Measurements from ENCODE around the gene GRIK2. TPM values are rescaled to one million over a fixed set of nuclear protein-coding genes. Genes with fewer than 3 reads are reported as not detected.

GRIK2 gene
- total RNA-seq, 2 donors from 2014 or later = not detected

DNA sequence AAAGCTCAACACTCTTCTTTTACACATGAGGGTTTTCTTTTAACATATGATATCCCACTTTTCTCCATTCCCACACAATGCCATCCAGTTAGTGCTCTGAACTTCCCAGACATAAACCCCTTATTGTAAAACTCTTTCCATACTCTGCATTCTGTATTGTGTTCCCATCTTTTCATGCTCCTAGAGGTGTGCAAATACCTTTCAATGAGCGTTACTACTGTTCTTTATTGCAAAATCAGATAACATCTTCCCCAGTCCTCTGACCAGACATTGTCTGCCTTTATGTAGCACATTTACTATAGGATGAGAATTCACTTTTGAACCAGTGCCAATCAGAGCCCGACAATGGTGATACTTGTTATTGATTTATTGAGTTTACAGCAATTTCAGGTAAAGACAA is 296.2 kb downstream of the GRIK2 start:
- H3K9me3 Mint-ChIP-seq = peaks cover 0 to 3% of the 10 kb centered on the region in 2 donors
- H3K36me3 Mint-ChIP-seq (ENCODE audit: insufficient read depth in 2 of 2) = no peaks in the 10 kb centered on the region

DNA sequence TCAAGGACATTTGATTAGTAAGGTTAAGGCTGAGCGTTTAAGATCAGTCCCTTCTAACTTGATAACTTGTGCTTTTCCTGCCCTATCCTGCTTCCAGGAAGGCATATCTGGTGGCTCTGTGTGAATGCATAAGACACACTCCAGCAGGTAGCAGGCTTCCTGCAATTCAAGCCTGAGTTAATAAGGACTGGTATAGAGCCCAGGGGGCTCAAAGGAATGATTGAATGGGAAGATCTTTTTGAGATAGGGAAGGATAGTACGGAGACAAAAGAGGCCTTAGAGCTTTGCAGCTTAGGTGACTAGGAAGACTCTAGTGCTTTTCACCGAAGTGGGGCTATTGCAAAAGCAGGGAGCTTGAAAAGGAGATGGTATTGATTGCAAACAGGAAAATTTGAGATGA is 307.1 kb downstream of the GRIK2 start:
- Mint-ChIP-seq H3K27ac (no peak overlapping the region), H3K4me1 (ENCODE audit: low read depth) (no peaks in the 10 kb centered on the region), H3K9me3 (peaks cover 2 to 4% of the 10 kb centered on the region in 2 donors), H3K27me3 (ENCODE audit: low read depth) (no peaks in the 10 kb centered on the region), H3K36me3 (ENCODE audit: insufficient read depth in 2 of 2) (no peaks in the 10 kb centered on the region), H3K4me3 (no peak overlapping the region)
- ATAC-seq (replicated peaks in 1 of 2) = no peak
- DNase-seq = no peak

More for the DNA sequence above, 296.2 kb downstream of the GRIK2 start:
- Mint-ChIP-seq H3K27ac (no peak overlapping the region), H3K4me3 (no peak overlapping the region), H3K27me3 (ENCODE audit: low read depth) (no peaks in the 10 kb centered on the region), H3K4me1 (ENCODE audit: low read depth) (no peaks in the 10 kb centered on the region)
- DNase-seq (no peak), ATAC-seq (replicated peaks in 1 of 2) (no peak)

DNA sequence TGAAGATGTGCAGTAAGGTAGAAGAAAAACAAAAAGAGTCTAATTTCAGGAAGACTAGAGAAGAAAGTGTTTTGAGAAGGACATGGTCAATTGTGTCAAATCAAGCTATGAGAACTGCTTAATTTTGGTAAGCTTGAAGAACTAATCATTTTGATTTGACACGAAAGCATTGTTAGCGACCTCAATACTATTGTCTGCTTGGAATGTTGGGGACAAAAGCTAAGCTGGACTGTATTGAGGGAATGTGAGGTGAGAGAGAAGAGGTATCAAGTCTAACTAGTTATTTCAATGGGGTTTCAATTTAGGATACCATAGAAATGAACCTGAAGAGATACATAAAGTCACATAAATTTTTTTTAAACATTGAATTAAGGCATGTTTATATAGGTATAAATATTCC is 309.8 kb downstream of the GRIK2 start:
- H3K4me3 Mint-ChIP-seq = no peak overlapping the region
- ATAC-seq (replicated peaks in 1 of 2) (no peak), DNase-seq (no peak)
- H3K27me3 Mint-ChIP-seq (ENCODE audit: low read depth) = no peaks in the 10 kb centered on the region
- H3K27ac Mint-ChIP-seq = no peak overlapping the region
- no peaks in the 10 kb centered on the region for H3K36me3 Mint-ChIP-seq (ENCODE audit: insufficient read depth in 2 of 2)
- no peaks in the 10 kb centered on the region for H3K4me1 Mint-ChIP-seq (ENCODE audit: low read depth)
- H3K9me3 Mint-ChIP-seq = peaks cover 2 to 4% of the 10 kb centered on the region in 2 donors

DNA sequence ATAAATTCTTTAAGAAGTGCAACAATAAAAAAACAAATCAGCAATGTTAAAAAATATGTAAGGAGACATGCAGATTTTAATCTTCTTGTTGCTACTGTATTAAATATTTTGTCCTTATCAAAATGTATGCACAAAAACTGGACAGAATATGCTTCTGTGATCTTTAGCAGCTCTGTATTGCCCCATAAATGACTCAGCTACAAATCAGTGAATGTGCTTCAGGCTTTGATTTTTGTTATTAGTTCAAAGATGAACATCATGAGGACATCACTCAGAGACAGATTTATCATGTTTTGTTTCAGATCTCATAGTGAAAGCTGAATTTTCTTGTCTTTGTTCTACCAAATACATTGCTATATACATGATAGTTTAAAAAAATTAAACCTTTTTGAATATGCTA is 312.4 kb downstream of the GRIK2 start:
- H3K4me1 Mint-ChIP-seq (ENCODE audit: low read depth) = no peaks in the 10 kb centered on the region
- no peaks in the 10 kb centered on the region for H3K27me3 Mint-ChIP-seq (ENCODE audit: low read depth)
- no peak overlapping the region for H3K4me3 Mint-ChIP-seq
- H3K36me3 Mint-ChIP-seq (ENCODE audit: insufficient read depth in 2 of 2) = no peaks in the 10 kb centered on the region
- ATAC-seq (replicated peaks in 1 of 2) (no peak), DNase-seq (no peak)
- no peak overlapping the region for H3K27ac Mint-ChIP-seq
- peaks cover 2 to 4% of the 10 kb centered on the region in 2 donors for H3K9me3 Mint-ChIP-seq

DNA sequence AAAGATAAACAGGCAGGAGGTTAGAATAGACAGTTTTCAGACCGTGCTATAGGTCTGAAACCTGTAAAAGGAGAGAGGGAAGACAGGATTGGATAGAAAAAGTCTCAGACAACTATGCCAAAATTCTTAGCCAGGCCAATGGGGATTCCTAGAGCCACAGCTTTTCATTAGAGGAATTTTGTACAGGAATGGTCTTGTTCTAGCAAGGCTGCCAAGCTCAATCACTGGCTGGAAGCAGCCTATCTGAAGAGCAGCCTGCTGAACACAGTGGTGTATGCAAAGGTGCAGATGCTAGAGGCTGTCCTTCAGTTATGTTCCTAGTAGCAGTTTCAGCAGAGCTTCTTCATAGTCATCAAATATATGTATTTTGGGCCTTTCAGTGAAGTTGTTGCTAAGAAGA is 313.1 kb downstream of the GRIK2 start:
- no peaks in the 10 kb centered on the region for H3K36me3 Mint-ChIP-seq (ENCODE audit: insufficient read depth in 2 of 2)
- H3K9me3 Mint-ChIP-seq = peaks cover 2 to 4% of the 10 kb centered on the region in 2 donors
- no peak overlapping the region for H3K27ac Mint-ChIP-seq
- ATAC-seq (replicated peaks in 1 of 2) = no peak
- H3K4me1 Mint-ChIP-seq (ENCODE audit: low read depth) = no peaks in the 10 kb centered on the region
- H3K4me3 Mint-ChIP-seq = no peak overlapping the region
- no peak for DNase-seq
- no peaks in the 10 kb centered on the region for H3K27me3 Mint-ChIP-seq (ENCODE audit: low read depth)

DNA sequence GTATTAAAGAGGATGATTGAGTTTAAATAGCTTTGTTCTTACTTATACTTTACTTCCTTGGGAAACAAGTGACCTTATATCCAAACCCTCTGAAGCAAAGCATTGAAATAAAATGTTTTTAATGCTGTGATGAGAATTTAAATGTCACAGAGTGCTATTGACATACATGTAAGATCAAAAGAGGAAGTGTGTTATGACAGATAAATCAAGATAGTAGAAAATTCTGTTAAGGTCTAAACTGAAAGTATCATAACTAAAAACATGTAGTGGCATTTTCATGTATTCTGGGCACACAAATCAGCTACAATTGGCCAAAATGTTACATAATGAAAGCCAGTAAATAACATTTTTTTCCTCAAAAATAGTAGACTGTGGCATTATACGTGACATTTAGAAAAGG is 318.0 kb downstream of the GRIK2 start:
- ATAC-seq (replicated peaks in 1 of 2) = no peak
- H3K4me1 Mint-ChIP-seq (ENCODE audit: low read depth) = no peaks in the 10 kb centered on the region
- H3K9me3 Mint-ChIP-seq = no peaks in the 10 kb centered on the region
- H3K27ac Mint-ChIP-seq = no peak overlapping the region
- DNase-seq = no peak
- H3K4me3 Mint-ChIP-seq = no peak overlapping the region
- H3K27me3 Mint-ChIP-seq (ENCODE audit: low read depth) = no peaks in the 10 kb centered on the region
- no peaks in the 10 kb centered on the region for H3K36me3 Mint-ChIP-seq (ENCODE audit: insufficient read depth in 2 of 2)

DNA sequence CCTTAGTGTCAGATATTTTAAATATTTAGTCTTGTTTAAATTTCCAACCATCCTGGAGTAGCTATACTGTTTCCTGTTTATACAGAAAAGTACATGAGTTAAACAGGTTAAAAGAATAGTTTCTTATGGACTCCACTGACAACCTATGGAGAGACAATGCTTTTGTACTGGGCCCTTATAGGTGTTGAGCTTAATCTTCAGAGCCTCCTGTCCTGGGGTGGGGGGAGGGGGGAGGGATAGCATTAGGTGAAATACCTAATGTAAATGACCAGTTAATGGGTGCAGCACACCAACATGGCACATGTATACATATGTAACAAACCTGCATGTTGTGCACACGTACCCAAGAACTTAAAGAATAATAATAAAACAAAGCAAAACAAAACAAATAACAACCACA is 322.9 kb downstream of the GRIK2 start:
- peaks cover 0 to 2% of the 10 kb centered on the region in 2 donors for H3K9me3 Mint-ChIP-seq
- no peaks in the 10 kb centered on the region for H3K27me3 Mint-ChIP-seq (ENCODE audit: low read depth)
- H3K36me3 Mint-ChIP-seq (ENCODE audit: insufficient read depth in 2 of 2) = no peaks in the 10 kb centered on the region
- H3K4me3 Mint-ChIP-seq = no peak overlapping the region
- no peak overlapping the region for H3K27ac Mint-ChIP-seq
- ATAC-seq (replicated peaks in 1 of 2) (no peak), DNase-seq (no peak)
- H3K4me1 Mint-ChIP-seq (ENCODE audit: low read depth) = no peaks in the 10 kb centered on the region

DNA sequence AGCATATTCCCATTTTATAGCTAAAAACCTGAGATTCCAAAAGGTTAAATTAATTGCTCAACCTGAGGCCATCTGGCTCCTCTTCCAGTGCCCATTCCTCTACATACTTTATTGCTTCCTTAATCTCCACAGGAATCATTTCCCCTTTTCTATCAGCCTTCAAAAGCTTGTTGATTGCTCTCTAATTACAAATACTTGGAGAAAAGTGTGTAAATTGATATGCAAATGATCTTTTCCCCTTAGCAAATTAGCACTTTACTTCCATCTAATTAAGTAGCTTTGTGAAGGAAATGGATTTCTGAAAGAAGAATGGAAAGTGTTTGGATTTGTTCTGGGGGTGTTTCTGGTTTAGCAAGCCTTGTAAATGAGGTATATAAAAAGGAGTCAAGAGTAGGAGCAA is 323.3 kb downstream of the GRIK2 start:
- no peak overlapping the region for H3K27ac Mint-ChIP-seq
- peaks cover 0 to 2% of the 10 kb centered on the region in 2 donors for H3K9me3 Mint-ChIP-seq
- no peaks in the 10 kb centered on the region for H3K36me3 Mint-ChIP-seq (ENCODE audit: insufficient read depth in 2 of 2)
- DNase-seq = no peak
- ATAC-seq (replicated peaks in 1 of 2) = no peak
- no peaks in the 10 kb centered on the region for H3K27me3 Mint-ChIP-seq (ENCODE audit: low read depth)
- H3K4me1 Mint-ChIP-seq (ENCODE audit: low read depth) = no peaks in the 10 kb centered on the region
- no peak overlapping the region for H3K4me3 Mint-ChIP-seq

DNA sequence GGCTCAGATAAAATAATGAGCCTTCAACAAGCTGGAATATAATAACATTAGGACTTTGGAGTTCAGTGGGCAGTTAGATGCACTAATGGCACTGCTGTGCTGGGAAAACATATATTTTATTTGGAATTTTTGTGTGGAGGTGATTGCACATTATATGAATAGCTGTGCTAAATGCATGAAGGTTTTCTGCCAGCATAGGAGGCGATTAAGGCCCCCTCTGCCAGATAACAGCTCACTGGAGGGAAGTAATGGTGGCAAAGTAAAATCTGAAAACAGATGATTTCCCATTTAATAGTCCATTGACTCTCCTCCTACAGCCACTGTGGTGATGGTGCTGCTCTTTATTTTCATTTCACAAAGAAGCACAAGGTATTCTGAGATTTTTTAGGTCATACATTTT is 326.0 kb downstream of the GRIK2 start:
- Mint-ChIP-seq H3K27ac (no peak overlapping the region), H3K9me3 (peaks cover 0 to 2% of the 10 kb centered on the region in 2 donors), H3K4me3 (no peak overlapping the region), H3K4me1 (ENCODE audit: low read depth) (no peaks in the 10 kb centered on the region), H3K27me3 (ENCODE audit: low read depth) (no peaks in the 10 kb centered on the region), H3K36me3 (ENCODE audit: insufficient read depth in 2 of 2) (no peaks in the 10 kb centered on the region)
- no peak for ATAC-seq (replicated peaks in 1 of 2)
- DNase-seq = no peak

DNA sequence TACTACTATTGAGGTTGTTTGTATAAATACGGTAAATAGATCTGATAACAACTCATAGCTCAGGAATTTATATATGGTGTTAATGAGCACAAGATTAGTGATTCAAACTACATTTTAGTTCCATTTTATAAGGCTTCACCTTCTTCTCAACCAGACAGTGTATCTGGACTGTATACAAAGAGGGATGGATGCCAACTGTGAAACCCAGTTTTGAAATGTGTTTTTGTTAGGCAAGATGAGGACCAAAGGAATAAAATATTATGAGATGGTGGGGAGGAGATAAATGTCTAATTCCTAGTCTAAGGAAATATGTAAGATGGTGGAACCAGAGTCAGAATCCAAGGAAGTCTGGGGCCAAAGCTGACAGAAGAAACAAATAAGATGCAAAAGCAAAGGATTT is 329.0 kb downstream of the GRIK2 start:
- Mint-ChIP-seq H3K4me3 (no peak overlapping the region), H3K27me3 (ENCODE audit: low read depth) (no peaks in the 10 kb centered on the region), H3K27ac (no peak overlapping the region), H3K4me1 (ENCODE audit: low read depth) (no peaks in the 10 kb centered on the region), H3K36me3 (ENCODE audit: insufficient read depth in 2 of 2) (no peaks in the 10 kb centered on the region), H3K9me3 (peaks cover 0 to 2% of the 10 kb centered on the region in 2 donors)
- ATAC-seq (replicated peaks in 1 of 2) = no peak
- no peak for DNase-seq

DNA sequence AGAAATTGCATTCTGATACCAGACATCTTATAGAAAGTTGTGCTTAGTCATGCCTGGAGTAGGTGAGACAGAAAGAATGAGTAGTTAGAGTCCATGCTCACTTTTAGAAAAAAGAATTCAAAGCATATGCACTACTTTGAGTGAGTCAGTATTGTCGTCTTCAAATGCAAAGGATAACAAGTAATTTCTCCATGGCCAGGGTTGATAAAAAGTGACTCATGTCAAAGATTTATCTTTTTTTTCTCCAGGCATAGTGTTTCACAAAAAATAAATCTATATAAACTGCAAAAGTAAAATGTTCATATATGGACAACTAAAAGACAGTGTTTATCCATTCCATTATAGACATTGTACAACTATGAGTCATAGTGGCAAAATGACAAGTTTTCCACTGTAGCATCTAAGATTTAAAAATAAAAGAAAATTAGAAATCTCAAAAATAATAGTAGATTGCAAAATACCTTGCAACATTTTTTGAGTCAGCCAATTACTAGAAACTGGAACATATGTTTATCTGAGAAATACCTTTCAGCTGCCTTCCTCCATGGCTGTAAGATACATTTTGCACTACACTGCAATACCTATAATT is 329.6 kb downstream of the GRIK2 start:
- H3K4me3 Mint-ChIP-seq = no peak overlapping the region
- H3K9me3 Mint-ChIP-seq = peaks cover 0 to 2% of the 10 kb centered on the region in 2 donors
- no peak overlapping the region for H3K27ac Mint-ChIP-seq

DNA sequence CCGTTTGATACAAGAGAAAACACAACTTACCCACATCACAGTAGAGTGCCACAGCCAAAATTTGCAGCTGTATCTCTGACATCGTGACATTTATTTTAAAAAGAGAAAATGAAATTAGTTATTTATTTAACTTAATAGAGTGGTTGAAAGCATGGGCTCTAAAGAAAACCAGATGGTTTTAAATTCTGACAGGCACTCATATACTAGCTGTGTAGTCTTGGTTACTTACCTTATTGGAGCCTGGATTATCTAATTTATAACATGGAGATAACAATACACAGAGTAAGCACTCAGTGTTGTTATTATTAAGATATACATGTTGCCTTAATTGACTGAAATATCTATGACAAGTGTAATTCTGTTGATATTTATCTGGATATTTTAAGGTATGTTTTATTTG is 334.9 kb downstream of the GRIK2 start:
- Mint-ChIP-seq H3K4me3 (no peak overlapping the region), H3K27me3 (ENCODE audit: low read depth) (no peaks in the 10 kb centered on the region), H3K9me3 (no peaks in the 10 kb centered on the region), H3K36me3 (ENCODE audit: insufficient read depth in 2 of 2) (no peaks in the 10 kb centered on the region), H3K27ac (no peak overlapping the region), H3K4me1 (ENCODE audit: low read depth) (no peaks in the 10 kb centered on the region)
- no peak for ATAC-seq (replicated peaks in 1 of 2)
- no peak for DNase-seq

More for the DNA sequence above, 329.6 kb downstream of the GRIK2 start:
- H3K4me1 Mint-ChIP-seq (ENCODE audit: low read depth) = no peaks in the 10 kb centered on the region
- DNase-seq (no peak), ATAC-seq (replicated peaks in 1 of 2) (no peak)
- H3K27me3 Mint-ChIP-seq (ENCODE audit: low read depth) = no peaks in the 10 kb centered on the region
- no peaks in the 10 kb centered on the region for H3K36me3 Mint-ChIP-seq (ENCODE audit: insufficient read depth in 2 of 2)

DNA sequence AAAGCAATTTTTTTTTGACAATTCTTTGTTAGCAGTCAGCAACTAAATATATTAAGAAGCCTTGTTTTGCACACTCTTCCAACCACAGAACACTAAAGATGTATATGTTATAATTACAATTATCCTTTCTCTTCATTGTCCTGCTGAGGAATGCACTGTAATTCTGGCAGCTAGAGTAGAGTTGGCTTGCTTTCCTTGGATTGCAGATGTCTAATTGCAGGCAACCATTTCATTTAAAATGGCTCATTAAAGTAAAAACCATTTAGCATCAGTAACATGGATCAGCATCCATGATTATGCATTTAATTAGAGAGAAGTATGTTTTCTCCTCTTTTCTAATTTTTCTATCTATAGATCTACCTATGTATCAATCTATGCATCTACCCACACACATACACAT is 335.4 kb downstream of the GRIK2 start:
- Mint-ChIP-seq H3K4me3 (no peak overlapping the region), H3K36me3 (ENCODE audit: insufficient read depth in 2 of 2) (no peaks in the 10 kb centered on the region), H3K4me1 (ENCODE audit: low read depth) (no peaks in the 10 kb centered on the region), H3K9me3 (no peaks in the 10 kb centered on the region), H3K27me3 (ENCODE audit: low read depth) (no peaks in the 10 kb centered on the region), H3K27ac (no peak overlapping the region)
- no peak for DNase-seq
- no peak for ATAC-seq (replicated peaks in 1 of 2)

DNA sequence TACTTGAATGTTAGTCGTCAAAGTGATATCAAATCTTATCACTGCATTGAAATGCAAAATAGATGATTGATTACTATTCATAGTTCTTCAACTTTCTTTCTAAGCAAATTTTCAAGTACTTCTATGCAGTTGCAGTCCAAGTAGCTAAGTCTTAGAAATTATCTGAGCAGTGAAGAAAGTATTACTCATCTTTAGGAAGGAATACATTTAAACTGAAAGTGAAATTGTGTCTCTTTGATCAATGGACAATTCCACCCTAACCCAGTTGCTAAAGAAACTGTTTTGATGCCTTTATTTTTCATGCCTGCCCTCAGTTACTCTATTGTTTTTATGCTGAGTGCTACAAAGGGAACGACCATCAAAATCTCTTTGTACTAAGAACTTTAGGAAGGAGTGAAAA is 337.4 kb downstream of the GRIK2 start:
- Mint-ChIP-seq H3K36me3 (ENCODE audit: insufficient read depth in 2 of 2) (no peaks in the 10 kb centered on the region), H3K4me3 (no peak overlapping the region), H3K9me3 (peaks cover 2 to 4% of the 10 kb centered on the region in 2 donors), H3K4me1 (ENCODE audit: low read depth) (no peaks in the 10 kb centered on the region), H3K27me3 (ENCODE audit: low read depth) (no peaks in the 10 kb centered on the region), H3K27ac (no peak overlapping the region)
- DNase-seq (no peak), ATAC-seq (replicated peaks in 1 of 2) (no peak)

Measured in activated T-cell treated with anti-CD3 and anti-CD28 coated beads, Interleukin-2, amount 50 U/mL, for 72 hours (primary cell).